NCI-H1694 treated with DMSO at 0.1 percent for 48 hours (cell line): ENCODE data around the gene SLC35G6.
"Not testable (repeated sequence)": the region's sequence is repeated elsewhere in the genome, so short reads cannot be mapped to it uniquely, and the experiment has no call there.

Experiments used
- DNase-seq: peaks from one replicate; lab custom pipeline; 2025; lab: John Stamatoyannopoulos, UW

SLC35G6 gene

DNA sequence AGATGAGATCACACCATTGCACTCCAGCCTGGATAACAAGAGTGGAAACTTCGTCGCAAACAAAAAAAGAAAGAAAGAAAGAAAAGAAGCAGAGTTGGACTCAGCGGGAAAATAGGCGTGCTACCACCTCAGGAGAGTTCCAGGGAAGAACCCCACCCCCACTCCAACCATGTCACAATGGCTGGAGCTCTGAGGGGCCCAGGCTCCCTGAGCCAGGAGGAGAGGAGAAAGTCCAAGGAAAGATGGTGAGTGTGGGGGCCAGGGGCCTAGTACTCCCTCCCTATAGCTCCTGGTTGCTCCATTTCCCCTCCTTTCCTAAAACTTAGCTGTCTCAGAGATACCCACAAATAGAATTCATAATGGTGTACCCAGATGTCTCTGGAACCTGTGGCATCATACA lies at the start of gene SLC35G6:
SLC35G6 (plus strand) TSS at position 172 of the 400 bp plus-strand sequence; CDS start at position 243, 71 bp downstream.
- not testable (repeated sequence) for DNase-seq

DNA sequence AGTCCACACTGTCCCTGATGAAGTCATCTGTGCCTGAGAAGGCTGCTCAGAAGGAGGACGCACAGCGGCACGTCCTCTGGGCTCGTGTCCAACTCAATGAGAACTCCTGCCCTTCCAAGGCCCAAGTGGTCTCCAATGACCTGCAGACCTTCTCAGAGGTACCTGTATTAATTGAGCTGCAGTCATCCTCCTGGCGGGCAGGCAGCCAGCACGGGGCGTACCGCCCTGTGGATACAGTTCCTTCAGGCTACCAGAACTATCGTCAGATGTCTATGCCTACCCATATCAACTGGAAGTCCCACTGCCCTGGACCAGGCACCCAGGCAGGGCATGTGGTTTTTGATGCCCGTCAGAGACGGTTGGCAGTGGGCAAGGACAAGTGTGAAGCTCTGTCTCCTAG lies 49.0 kb upstream of the SLC35G6 start:
- no peak for DNase-seq

DNA sequence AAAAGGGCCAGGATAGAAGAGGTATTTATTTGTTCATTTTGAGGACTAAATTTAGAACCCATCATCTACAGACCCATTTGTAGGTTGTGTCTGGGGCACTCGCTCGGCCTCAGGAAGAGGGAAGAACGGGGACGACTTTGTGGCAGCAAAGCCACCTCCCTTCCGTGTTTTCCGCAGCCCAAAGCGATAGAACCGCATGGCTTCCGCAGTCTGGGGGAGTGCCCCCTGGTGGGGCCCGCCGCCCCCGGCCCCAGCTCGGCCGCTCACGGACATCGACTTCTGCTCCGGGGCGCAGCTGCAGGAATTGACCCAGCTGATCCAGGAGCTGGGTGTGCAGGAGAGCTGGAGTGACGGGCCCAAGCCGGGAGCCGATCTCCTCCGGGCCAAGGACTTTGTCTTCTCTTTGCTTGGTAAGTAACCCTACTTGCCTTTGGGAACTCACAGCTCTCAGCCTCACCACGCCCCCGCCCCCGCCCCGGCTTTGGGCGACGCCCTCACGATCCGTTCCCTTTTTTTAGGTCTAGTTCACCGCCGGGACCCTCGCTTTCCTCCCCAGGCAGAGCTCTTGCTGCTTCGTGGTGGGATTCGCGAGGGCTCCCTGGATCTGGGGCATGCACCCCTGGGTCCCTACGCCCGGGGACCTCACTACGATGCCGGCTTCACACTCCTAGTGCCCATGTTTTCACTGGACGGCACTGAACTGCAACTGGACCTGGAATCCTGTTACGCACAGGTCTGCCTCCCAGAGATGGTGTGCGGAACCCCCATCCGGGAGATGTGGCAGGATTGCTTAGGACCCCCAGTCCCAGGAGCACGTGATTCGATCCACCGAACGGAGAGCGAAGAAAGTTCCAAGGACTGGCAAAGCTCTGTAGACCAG lies 45.3 kb upstream of the SLC35G6 start:
- peak; percentile 45 for DNase-seq

DNA sequence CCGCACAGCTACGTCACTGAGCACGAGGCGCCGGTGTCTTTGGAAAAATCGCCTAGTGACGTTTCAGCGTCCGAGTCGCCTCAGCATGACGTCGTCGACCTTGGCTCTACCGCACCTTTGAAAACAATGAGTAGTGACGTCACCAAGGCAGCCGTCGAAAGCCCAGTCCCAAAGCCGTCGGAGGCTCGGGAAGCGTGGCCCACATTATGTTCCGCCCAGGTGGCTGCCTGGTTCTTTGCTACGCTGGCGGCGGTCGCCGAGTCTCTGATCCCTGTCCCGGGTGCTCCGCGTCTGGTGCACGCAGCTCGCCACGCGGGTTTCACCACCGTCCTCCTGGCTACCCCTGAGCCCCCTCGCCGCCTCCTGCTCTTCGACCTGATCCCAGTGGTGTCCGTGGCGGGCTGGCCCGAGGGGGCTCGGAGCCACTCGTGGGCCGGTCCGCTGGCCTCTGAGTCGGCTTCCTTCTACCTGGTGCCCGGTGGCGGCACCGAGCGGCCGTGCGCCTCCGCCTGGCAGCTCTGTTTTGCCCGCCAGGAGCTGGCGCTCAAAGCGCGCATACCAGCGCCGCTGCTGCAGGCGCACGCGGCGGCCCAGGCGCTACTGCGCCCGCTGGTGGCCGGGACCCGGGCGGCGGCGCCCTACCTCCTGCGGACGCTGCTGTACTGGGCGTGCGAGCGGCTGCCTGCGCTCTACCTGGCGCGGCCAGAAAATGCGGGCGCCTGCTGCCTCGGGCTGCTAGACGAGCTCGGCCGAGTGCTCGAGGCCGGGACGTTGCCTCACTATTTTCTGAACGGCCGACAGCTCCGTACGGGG lies 44.5 kb upstream of the SLC35G6 start:
- DNase-seq: peak; percentile 77

DNA sequence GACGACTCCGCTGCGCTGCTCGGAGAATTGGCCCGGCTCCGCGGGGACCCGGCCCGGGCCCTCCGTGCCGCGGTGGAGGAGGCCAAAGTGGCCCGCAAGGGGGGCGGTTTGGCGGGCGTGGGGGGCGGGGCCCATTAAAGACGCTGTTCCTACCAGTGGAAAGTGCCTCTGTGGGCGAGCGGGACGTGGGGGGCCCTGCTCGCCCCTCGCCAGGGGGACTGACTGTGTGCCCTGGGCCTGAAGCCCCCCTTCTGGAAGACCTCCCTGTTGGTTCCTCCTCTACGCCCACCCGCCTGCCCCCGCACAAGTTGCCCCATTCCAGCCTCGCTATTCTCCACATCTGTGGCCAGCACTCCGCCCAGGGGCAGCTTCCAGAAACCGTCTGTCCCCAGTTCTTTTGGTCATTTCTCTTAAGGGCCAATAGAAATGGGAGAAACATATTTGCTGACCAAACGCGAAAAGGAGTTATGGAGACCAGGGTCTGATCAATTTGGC lies 43.8 kb upstream of the SLC35G6 start:
- no peak for DNase-seq

DNA sequence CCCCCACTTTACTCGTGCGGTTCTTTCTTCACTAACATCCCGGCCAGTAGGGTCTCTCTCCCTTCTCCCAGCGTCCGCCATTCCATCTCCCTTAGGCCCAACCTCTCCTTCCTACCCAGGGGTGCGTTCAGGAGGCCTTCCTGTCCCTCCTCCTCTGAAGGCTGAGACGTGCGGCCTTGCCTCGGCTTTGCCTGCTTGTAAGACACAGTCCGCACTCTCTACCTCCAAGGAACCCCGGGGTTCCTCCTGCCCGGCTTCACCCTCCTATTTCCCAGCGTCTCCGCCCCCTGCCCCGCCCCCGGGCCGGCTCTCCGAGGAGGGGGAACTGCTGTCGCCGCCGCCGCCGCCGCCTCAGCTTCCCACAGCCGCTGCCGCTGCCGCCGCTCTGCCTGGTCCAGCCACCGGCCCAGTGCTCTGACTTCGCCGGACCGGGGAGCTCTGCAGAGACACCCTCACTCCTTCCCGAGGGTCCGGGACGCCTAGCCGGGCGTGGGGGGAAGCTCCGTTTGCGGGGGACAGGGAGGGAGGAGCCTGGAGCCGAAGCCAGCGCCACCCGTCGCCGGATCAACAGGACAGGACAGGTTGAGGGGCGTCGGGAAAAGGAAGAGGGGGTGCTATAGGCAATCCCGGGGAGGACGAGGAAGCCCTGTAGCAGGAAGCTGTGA lies 43.2 kb upstream of the SLC35G6 start:
- peak; percentile 51 for DNase-seq

DNA sequence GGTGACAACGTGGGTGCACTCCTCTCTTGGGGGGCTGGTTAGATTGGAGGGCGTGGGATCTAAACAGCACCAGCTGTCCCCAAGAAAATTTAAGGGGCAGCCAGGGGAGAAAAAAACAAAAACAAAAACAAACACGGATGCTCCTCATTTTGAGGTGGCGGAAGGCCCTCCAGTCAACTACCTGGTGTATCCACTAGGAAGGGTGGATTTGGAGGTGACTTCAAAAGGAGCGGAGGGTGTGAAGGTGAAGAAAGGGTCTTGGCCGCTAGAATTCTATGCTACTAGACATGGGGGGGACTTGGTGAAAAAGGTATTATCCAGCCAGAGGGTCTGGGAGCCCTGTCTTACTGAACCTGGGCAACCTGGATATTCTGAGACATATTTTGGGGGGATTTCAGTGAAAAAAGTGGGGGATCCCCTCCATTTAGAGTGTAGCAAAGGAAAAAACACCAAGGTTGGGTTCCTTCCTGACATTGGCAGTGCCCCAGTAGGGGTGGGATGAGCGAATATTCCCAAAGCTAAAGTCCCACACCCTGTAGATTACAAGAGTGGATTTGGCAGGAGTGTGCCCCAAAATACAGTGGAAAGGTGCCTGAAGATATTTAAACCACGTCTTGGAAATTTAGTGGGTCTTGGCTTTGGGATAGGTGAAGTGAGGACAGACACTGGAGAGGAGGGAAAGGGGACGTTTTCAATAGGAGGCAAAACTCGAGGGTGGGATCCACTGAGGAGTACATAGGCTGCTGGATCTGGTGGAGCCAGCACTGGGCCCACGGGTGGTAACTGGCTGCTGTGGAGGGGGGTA lies 42.4 kb upstream of the SLC35G6 start:
- DNase-seq: no peak

DNA sequence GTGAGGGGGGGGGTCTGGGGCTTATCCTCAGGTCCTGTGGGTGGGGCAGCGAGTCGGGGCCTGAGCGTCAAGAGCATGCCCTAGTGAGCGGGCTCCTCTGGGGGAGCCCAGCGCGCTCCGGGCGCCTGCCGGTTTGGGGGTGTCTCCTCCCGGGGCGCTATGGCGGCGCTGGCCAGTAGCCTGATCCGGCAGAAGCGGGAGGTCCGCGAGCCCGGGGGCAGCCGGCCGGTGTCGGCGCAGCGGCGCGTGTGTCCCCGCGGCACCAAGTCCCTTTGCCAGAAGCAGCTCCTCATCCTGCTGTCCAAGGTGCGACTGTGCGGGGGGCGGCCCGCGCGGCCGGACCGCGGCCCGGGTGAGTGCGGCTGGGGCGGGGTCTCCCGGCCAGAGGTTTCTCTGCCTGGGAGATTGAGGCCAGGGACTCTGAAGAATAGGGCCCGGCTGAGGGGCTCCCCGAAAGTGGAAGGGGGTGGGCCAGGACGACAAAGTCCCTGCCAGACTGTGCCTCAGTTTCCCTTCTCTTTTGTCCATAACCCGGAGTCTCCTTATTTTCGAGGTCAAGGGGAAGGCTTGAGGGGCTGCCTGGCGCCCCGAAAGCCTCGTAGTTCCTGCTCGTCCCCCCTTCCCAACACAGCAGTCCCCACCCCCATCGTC lies 41.7 kb upstream of the SLC35G6 start, which contains the start of gene FGF11:
FGF11 (plus strand) TSS at position 51 of the 651 bp plus-strand sequence; CDS start at position 160, 109 bp downstream.
- DNase-seq: no peak

DNA sequence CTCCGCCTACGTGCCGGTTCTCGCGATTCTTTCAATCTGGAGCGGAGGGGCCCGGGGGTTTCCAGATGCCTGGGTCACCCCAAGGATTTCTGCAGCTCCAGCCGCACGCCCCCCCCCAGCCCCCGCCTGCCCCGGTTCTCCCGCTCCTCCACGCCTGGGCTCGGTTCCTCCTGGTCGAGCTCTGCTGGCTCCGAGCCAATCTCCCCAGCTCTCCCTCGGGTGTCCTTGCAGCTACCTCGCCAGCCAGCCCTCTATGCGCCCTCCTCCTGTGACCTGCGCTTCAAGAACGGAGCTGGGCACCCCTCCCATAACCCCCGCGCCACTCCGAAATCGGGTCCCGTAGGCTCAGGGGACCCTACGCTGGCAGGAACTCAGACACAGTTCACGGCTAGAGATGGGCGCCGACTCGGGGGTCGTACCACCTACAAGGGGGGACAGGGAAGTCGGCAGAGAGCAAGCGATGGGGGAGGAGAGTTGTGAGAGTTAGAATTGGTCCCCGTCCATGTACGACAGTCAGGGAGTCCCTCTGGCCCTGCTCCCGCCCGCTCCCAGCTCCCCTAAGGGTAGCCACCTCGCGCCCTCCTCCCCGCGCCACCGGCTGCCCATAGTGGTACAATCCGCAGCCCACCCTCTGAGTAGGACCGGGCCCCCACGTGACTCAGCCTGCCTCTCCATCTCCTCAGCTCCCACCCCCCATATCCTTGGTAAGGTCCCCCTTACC lies 41.0 kb upstream of the SLC35G6 start:
- peak; percentile 36 for DNase-seq

DNA sequence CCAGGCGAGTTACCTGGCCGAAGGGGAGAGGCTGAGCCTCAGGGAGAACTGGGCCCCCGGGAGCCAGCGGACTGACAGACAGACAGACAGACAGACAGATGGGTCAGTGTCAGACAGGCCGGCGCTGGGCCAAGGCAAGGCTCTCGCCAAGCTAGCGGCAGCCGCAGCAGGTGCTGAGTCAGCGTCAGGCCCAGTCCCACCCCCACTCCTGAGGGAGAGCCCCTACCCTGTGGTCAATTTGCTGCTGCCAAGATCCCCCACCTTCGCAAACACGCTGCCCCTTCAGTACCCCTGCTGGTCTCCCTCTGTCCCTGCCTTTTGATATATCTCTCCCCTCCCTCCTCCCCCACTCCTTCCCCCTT lies 40.4 kb upstream of the SLC35G6 start:
- DNase-seq: no peak

DNA sequence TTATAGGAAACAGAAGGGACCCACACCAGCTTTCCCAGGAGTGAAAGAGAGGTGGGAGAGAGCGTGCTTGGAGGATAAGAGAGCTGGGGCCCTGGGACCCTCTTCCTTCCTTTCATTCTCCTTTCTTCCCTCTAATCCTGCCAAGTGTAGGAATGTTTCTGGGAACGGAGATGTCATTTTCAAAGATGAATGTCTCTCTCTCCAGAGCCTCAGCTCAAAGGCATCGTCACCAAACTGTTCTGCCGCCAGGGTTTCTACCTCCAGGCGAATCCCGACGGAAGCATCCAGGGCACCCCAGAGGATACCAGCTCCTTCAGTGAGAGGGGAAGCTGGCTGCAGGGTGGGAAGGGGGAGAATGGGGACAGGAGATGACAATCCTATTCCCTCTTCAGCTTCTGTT lies 40.0 kb upstream of the SLC35G6 start:
- no peak for DNase-seq

DNA sequence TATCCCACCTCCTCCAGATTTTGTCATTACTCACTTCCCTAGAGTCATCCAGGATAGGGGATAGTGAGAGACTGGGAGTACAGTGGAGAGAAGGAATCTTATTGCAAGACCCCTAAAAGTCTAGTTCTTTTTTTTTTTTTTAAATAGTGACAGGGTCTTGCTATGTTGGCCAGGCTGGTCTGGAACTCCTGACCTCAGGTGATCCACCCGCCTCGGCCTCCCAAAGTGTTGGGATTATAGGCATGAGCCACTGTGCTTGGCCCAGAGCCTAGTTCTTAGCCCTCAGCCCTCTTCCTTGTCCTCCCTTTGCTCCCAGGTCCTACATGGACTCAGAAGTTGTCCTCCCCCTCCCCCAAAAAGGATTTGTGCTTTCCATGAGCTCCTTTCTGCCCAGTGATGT lies 39.1 kb upstream of the SLC35G6 start:
- DNase-seq: no peak

DNA sequence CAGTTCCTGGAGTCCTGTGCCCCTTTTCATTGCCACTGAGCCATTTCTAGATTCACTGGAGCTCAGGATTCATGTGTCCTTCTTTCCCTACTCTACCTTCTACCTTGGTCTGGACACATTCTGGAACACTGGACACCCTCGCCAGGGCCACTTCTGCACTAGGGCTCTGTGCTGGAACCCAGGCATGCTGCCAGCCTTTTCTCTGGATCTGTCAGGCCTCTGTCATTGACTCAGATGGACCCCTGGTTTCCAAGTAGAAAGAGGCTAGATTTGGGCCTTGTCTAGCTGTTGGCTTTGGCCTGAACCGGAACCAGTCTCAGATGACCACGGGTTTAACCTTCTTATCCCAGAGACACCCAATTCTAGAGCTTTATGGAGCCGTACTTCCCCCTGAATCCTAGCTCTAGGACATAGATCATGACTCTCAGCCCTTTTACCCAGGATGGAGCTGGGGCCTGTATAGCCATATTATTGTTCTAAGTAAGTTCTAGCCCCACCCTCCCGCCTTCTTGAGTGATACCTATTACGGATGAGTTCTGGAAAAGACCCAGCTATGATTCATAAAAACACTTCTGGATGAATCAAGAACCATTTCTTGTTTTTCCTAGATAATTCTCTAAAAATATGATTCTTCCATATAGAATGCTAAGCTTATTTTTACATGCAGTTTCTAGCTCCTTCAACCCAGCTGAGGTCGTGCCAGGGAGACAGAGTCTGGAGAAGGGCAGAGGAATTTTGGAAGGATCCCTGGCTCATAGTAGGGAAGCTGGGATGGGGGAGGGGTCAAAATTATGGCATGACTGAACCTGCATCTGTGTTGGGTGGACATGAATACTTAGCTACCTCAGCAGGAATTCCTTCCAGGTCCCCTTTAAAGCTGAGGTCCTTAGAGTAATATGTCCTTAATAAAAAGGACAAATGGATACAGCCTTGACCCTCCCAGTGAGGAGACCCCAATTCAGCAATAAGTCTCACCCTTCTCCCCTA lies 37.5 kb upstream of the SLC35G6 start:
- no peak for DNase-seq

DNA sequence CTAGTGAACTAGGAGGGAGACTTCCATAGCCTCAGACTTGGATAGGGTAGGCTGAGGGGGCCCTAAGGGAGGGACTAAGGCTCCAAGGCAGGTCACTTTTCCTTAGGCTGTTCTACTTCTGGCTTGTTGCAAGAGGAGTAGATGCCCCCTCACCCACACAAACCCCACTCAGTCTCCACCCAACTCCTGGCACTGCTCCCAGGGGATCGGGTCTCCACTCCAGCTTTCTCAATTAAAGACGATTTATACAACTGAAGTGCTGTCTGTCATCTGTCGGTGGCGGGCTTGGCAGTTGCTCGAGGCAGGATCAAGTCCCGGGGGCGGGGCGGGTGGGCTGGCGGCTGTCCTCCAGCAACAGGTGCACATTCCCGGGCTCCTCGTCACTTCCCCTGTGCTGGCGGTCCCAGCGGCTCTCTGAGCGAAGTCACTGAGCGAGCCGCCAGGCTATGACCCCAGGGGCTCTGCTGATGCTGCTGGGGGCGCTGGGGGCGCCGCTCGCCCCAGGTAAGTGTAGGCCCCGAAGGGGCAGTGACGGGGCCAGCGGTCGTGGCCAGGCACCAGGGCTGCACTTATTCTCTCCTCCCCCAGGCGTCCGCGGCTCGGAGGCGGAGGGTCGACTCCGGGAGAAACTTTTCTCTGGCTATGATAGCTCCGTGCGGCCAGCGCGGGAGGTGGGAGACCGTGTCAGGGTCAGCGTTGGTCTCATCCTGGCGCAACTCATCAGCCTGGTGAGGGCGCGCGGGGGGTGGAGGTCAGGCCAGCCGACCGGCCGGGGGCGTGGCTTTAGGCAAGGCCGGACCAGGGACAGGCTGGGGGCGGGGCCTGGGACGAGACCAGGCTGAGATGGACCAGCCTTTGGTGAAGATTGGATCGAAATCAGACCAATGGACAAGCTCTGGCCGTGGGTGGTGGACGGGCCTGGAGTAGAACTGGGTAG lies 36.3 kb upstream of the SLC35G6 start, which contains the start of gene CHRNB1:
CHRNB1 (plus strand) TSS at position 380 of the 937 bp plus-strand sequence; CDS start at position 447, 67 bp downstream.
- no peak for DNase-seq

DNA sequence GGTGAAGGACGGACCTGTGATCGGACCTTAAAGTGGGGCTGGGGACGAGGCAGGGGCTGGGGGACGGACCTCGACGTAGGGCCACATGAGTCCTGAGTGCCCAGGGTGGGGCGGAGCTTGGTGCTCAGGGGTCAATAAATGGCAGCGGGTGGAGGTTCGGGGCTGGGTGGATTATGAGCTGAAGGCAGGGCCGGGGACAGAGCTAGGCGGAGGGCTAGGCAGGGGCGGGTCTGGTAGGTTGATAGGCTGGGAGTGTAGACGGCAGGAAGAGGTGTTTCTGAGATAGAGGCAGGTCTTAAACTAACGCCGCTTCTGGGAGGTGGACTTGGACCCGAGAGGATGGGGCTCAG lies 35.7 kb upstream of the SLC35G6 start:
- DNase-seq: no peak

DNA sequence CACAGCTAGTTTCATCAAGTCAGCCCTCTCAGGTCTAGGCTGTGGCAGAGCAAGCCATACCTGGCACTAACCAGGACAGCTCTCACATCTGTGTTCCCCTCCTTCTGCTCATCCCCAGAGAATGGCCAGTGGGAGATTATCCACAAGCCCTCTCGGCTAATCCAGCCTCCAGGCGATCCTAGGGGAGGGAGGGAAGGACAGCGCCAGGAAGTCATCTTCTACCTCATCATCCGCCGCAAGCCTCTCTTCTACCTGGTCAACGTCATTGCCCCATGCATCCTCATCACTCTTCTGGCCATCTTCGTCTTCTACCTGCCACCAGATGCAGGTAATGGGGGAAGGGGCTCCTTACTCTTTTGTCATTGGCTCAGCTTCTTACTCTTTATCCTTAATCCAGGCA lies 32.8 kb upstream of the SLC35G6 start:
- no peak for DNase-seq

DNA sequence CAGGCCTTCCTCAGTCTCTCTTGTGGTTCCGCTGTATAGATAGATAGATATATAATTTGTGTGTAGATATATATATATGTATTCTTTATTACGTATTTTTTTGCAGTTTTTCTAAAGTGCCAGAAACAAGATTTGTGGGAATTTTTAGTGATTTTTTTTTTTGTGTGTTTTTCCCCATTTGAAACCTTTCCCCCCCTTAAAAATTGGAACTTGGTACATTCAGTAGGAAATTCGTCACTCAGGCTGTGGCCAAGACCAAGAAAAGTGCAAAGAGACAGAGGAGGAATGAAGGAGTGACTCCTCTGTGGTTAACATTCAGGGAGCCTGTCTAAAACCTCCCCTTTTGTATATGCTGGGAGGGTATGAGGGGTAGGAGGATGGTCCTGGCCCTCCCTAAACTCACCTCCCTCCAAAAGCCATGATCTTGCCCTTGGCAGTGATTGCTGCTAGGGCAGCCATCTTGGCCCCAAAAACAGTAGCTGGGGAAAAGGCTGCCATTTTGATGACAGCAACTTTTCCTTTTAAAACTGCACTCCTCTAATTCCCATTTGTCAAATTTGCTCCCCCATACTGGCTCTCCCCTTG lies 21.2 kb upstream of the SLC35G6 start:
- DNase-seq: no peak
